Measurements from ENCODE around the gene KIF22.

- no peak for TF ChIP-seq CTCF (conservative IDR thresholded peaks at IDR 0.05; ENCODE audit: low read depth, low read length)
- TF ChIP-seq EZH2phosphoT487 (IDR thresholded peaks at IDR 0.05; ENCODE audit: borderline replicate concordance, low read length): no peak
- TF ChIP-seq EZH2 (IDR thresholded peaks at IDR 0.05; ENCODE audit: low read length, unreplicated experiment): no peak
Measured at GRCh38 chr16:29775742-29776408, 14.7 kb upstream of the KIF22 start.

Data from PC-3 (cell line).